Tibial nerve (tissue), 4 donors: ENCODE results near the gene TOP2A.

ENCODE experiments used
- CTCF ChIP-seq, 5 experiments: fragments of 200-600 bp in 3 of 5; fragments of 450-650 bp in 2 of 5; sonication (generic) in 3 of 5; IDR thresholded peaks; one replicate each; pipeline ENCODE4 v1.5.1; 2016 to 2019; ENCODE audit warnings: antibody characterized with exemption in 5 of 5, mild to moderate bottlenecking in 3 of 5, moderate library complexity in 2 of 5
- EP300 ChIP-seq, 2 donors: sonication (generic); formaldehyde crosslinking; IDR thresholded peaks; one replicate each; pipeline ENCODE4 v1.6.1; 2017; ENCODE audit warnings: antibody characterized with exemption in 2 of 2, mild to moderate bottlenecking in 1 of 2

- TF ChIP-seq CTCF (IDR thresholded peaks at IDR 0.05) (no peak), EP300 (IDR thresholded peaks at IDR 0.05) (peak in 1 of 2 donors; percentile 14)
These were observed 41.3 kb upstream of the TOP2A start for GRCh38 chr17:40458851-40459482.
